ENCODE measurements around the gene KRT34.
"Not testable (repeated sequence)": the region's sequence is repeated elsewhere in the genome, so short reads cannot be mapped to it uniquely, and the experiment has no call there.

KRT34 gene

DNA sequence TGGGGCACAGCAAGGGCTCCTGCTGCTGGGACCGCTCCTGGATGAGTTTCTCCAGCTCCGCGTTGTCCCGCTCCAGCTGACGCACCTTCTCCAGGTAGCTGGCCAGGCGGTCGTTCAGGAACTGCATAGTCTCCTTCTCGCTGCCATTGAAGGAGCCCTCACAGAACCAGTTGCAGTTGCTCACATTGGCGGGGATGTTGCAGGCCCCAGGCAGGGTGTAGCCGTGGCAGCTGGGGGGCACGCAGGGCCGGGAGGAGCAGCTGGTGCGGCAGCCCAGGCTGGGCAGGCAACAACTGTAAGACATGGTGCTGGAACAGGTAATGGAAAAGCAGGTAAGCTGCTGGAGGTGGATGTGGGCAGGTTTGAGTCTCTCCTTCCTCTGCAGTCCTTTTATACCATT is at the start of gene KRT34:
TSS of gene KRT34 (minus strand) at position 364 of the 400 bp plus-strand sequence. CDS start at position 304, 60 bp downstream.
- TF ChIP-seq, protein P1, sequence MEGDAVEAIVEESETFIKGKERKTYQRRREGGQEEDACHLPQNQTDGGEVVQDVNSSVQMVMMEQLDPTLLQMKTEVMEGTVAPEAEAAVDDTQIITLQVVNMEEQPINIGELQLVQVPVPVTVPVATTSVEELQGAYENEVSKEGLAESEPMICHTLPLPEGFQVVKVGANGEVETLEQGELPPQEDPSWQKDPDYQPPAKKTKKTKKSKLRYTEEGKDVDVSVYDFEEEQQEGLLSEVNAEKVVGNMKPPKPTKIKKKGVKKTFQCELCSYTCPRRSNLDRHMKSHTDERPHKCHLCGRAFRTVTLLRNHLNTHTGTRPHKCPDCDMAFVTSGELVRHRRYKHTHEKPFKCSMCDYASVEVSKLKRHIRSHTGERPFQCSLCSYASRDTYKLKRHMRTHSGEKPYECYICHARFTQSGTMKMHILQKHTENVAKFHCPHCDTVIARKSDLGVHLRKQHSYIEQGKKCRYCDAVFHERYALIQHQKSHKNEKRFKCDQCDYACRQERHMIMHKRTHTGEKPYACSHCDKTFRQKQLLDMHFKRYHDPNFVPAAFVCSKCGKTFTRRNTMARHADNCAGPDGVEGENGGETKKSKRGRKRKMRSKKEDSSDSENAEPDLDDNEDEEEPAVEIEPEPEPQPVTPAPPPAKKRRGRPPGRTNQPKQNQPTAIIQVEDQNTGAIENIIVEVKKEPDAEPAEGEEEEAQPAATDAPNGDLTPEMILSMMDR (IDR thresholded peaks at IDR 0.05): not testable (repeated sequence)

DNA sequence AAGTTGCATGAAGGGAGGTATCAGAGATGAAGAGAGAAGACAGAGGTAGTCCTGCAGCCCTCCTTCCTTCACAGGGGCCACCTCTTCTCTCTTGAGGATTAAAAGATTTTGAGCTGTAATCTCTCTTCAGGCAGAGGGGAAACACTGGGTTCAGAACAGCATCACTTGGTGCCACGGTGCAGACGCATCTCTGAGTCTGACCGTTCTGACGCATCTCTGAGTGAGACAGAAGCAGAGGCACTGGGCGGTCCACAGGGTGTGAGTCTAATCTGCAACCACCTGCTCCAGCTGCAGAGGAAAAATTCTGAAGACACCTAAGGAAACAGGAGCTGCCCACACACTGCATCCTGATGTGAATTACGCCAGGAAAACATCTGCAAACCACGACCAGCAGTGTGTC is 47.6 kb upstream of the KRT34 start:
- TF ChIP-seq, protein P1 (IDR thresholded peaks at IDR 0.05): no peak

DNA sequence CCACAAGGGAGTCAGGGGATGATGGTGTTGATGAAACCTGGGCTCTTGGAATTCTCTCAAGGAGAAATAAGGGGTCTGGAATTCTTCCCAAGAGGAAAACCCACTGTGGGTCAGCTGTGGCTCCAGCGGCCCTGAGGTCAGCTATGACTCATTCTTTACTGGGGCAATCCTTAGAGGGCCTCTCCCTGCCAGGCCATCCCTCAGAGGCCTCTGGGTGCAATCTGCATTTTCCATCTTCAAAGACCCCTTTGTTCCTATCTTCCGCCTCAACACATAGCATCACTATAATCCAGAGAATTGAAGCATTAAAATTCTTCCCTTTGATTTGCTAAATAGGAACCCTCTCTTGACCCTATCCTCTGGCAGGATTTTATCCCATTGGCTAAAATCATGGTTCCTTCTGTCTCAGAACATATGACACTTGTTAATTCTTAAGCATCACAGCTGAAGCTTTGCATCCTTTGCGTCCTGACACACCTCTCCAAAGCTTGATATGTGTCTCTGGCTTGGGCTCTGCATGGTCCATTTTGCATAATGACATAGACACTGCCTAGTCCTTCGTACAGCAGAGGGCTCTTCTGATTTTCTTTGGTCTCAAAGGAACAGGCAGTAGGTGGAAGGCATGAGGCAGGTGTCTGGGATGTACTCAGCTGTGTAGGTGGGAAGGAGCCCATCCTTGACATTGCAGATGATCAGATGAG is 46.6 kb upstream of the KRT34 start:
- TF ChIP-seq, protein P1 (IDR thresholded peaks at IDR 0.05): no peak

DNA sequence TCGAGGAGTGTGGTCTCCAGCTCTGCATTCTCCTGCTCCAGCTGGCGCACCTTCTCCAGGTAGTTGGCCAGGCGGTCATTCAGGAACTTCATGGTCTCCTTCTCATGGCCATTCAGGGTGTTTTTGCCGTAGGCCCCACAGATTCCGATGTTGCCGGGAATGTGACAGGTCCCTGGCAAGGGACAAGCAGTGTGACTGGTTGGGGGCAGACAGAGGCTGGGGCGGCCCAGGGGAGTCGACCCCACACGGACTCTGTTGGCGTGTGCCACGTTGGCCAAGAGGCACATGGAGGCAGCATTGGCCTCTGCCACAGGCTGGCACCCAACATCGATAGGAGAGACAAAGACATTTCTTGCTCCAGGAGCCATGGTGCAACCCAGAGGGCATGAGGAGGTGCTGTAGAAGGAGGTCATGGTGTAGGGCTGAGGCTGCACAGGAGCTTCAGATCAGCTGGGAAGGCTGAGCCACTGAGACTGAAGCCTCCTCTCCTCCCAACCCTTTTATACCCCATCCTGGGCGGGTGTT is 42.1 kb upstream of the KRT34 start, which contains the start of gene KRT37:
TSS of gene KRT37 (minus strand) at position 475 of the 525 bp plus-strand sequence. CDS start at position 413, 62 bp downstream.
- TF ChIP-seq, protein P1 (IDR thresholded peaks at IDR 0.05): no peak

DNA sequence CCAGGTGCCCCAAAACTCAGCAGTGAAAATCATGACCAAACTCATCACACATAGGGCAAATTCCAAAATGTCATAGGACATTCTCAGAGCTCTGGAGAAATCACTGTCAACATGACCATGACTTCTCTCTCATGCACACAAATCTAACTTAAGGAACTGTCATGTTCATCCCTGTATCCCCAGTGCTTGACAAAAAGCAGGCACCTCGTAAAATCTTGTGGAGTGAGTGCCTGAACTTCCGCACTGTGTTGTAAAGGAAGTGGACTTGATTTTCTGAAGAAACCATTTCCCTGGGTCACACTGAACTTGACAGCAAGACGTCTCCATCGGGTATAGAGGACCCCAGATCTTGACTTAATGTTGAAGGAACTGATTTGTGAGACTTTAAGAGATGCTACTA is 39.5 kb upstream of the KRT34 start:
- TF ChIP-seq, protein P1 (IDR thresholded peaks at IDR 0.05): no peak

DNA sequence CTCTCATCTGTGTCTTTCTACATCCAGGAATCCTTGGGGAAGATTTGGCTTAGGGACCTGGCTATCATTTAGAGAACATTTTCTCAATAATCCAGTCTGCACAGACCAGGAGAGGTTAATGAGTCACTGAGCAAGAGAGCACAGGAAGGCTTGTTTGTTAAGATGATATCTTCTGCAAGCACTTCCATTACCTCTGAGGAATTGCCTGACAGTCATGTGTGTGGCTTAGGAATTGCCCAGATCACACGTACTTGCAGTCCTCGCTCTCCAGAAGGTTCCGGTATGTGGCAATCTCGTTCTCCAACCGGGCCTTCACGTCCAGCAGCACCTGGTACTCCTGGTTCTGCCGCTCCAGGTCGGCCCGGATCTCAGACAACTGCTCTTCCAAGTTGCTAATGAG is 39.0 kb upstream of the KRT34 start:
- TF ChIP-seq, protein P1 (IDR thresholded peaks at IDR 0.05): no peak

DNA sequence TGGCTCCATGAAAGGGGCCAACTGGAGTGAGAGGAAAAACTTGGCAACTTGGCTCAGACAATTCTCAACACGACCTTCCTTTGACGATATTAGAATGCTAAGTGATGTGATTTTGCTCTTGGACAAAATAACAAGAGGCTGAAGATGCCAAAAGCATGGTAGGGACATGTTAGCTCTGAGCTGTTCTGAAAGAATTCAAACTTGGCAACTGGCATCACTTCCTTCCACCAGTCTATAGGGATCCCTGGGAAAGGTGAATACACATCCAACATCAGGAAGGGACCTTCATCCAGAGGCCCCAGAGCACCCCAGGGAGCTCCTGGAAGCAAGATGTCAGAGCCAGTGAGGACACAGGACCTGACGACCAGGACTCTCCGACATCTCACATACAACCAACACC is 38.0 kb upstream of the KRT34 start:
- TF ChIP-seq, protein P1 (IDR thresholded peaks at IDR 0.05): no peak

All from LNCAP (cell line).